Upper lobe of left lung (tissue), 6 donors: ENCODE data around the gene BBS9. TPM values are rescaled to one million over a fixed set of nuclear protein-coding genes. Genes with fewer than 3 reads are reported as not detected.

Source experiments
- ATAC-seq, 2 donors: fragments of 200-7000 bp; cut with Tn5 transposase; one replicate each; pipeline ENCODE4 v1.9.1; 2022; ENCODE audit warnings: mild to moderate bottlenecking in 2 of 2, moderate library complexity in 2 of 2; ENCODE audit not compliant: low FRiP score in 2 of 2
- DNase-seq, 2 donors: peaks; one replicate each; pipeline ENCODE4 v3.0.0-alpha.2; 2019 to 2020
- H3K27ac ChIP-seq, 4 donors: fragments of 200-600 bp; sonication (generic); one replicate each; pipeline ENCODE4 v1.5.1; 2016 to 2019
- H3K27me3 ChIP-seq, 4 donors: fragments of 200-600 bp; sonication (generic); one replicate each; pipeline ENCODE4 v1.5.1; 2017 to 2019
- H3K36me3 ChIP-seq, 4 donors: fragments of 200-600 bp; sonication (generic); one replicate each; pipeline ENCODE4 v1.5.1; 2016 to 2019
- H3K4me1 ChIP-seq, 4 donors: fragments of 200-600 bp; sonication (generic); one replicate each; pipeline ENCODE4 v1.5.1; 2018 to 2019
- H3K4me3 ChIP-seq, 4 donors: fragments of 200-600 bp; sonication (generic); one replicate each; pipeline ENCODE4 v1.5.1; 2017 to 2019; ENCODE audit warnings: mild to moderate bottlenecking in 2 of 4, moderate library complexity in 1 of 4
- H3K9me3 ChIP-seq, 4 donors: fragments of 200-600 bp; sonication (generic); one replicate each; pipeline ENCODE4 v1.5.1; 2018 to 2019
- CTCF ChIP-seq, 6 experiments: fragments of 450-650 bp in 4 of 6; fragments of 200-600 bp in 2 of 6; sonication (generic) in 2 of 6; IDR thresholded peaks; one replicate each; pipeline ENCODE4 v1.5.1; 2016 to 2019; ENCODE audit warnings: antibody characterized with exemption in 6 of 6
- EP300 ChIP-seq, 4 donors: sonication (generic); formaldehyde crosslinking; IDR thresholded peaks; one replicate each; pipeline ENCODE4 v1.5.1; 2017; ENCODE audit warnings: antibody characterized with exemption in 4 of 4, control low read depth in 2 of 4
- POLR2A ChIP-seq, 4 donors: fragments of 450-650 bp; IDR thresholded peaks; one replicate each; pipeline ENCODE4 v1.5.1; 2016 to 2017; ENCODE audit warnings: antibody characterized with exemption in 4 of 4, mild to moderate bottlenecking in 2 of 4
- POLR2AphosphoS5 ChIP-seq, 2 donors: sonication (generic); formaldehyde crosslinking; IDR thresholded peaks; one replicate each; pipeline ENCODE4 v1.5.1; 2017; ENCODE audit warnings: antibody characterized with exemption in 2 of 2
- WGBS, 2 donors: methylation state at CpG; one replicate each; pipeline ENCODE4 v1.1.5; 2017 to 2018; 5-methylcytosine and 5-hydroxymethylcytosine counted together
- total RNA-seq, 6 donors: library from RNA; depleted of rRNA in 4 of 6; stranded (reverse); fragments of >200 nt in 4 of 6; gene quantifications; one replicate each; pipeline versions ENCODE4 v1.1.0 to v1.2.1, GENCODE V29; 2016 to 2021
- donor health status: DM: no; HTN: no; CAD: no; lungs with moderate emphysema.
- donor health status: DM: no; HTN: yes; CAD: no; lungs with severe emphysema.

The BBS9 gene
- total RNA-seq, 6 donors from 2014 or later = 14.5 to 72.3 (median 20.6) TPM

GRCh38 chr7:33412331-33412730 lies 283.0 kb downstream of the BBS9 start:
- Histone ChIP-seq H3K27me3 (no peaks in the 10 kb centered on the region), H3K9me3 (peaks cover 0 to 11% (median 3%) of the 10 kb centered on the region in 4 donors), H3K36me3 (no peaks in the 10 kb centered on the region), H3K4me1 (no peaks in the 10 kb centered on the region), H3K4me3 (no peak overlapping the region), H3K27ac (no peak overlapping the region)
- DNase-seq (no peak), ATAC-seq (no peak)
- TF ChIP-seq EP300 (IDR thresholded peaks at IDR 0.05) (no peak), POLR2A (IDR thresholded peaks at IDR 0.05) (no peak), POLR2AphosphoS5 (IDR thresholded peaks at IDR 0.05) (no peak), CTCF (IDR thresholded peaks at IDR 0.05) (no peak)

GRCh38 chr7:33418251-33418701 lies 288.9 kb downstream of the BBS9 start:
- H3K9me3 ChIP-seq = no peaks in the 10 kb centered on the region
- TF ChIP-seq EP300 (IDR thresholded peaks at IDR 0.05) (no peak), POLR2AphosphoS5 (IDR thresholded peaks at IDR 0.05) (no peak), CTCF (IDR thresholded peaks at IDR 0.05) (no peak), POLR2A (IDR thresholded peaks at IDR 0.05) (no peak)
- no peaks in the 10 kb centered on the region for H3K36me3 ChIP-seq
- H3K27me3 ChIP-seq = no peaks in the 10 kb centered on the region
- WGBS, 2 donors = 78 to 81% methylated on average over 6 of the region's 6 CpGs
- ATAC-seq (no peak), DNase-seq (no peak)
- peaks cover 0 to 3% (median 0%) of the 10 kb centered on the region in 4 donors for H3K4me1 ChIP-seq
- no peak overlapping the region for H3K27ac ChIP-seq
- no peak overlapping the region for H3K4me3 ChIP-seq

- no peaks in the 10 kb centered on the region for H3K36me3 ChIP-seq
- no peak for ATAC-seq
- peaks cover 0 to 3% (median 0%) of the 10 kb centered on the region in 4 donors for H3K4me1 ChIP-seq
- no peak for DNase-seq
- no peaks in the 10 kb centered on the region for H3K9me3 ChIP-seq
- WGBS, 2 donors = 70 to 86% methylated on average over 6 of the region's 6 CpGs
- TF ChIP-seq EP300 (IDR thresholded peaks at IDR 0.05) (no peak), POLR2A (IDR thresholded peaks at IDR 0.05) (no peak), POLR2AphosphoS5 (IDR thresholded peaks at IDR 0.05) (no peak), CTCF (IDR thresholded peaks at IDR 0.05) (no peak)
- no peaks in the 10 kb centered on the region for H3K27me3 ChIP-seq
- H3K27ac ChIP-seq = no peak overlapping the region
- H3K4me3 ChIP-seq = no peak overlapping the region
These were observed 291.1 kb downstream of the BBS9 start for GRCh38 chr7:33420311-33420940.

- H3K9me3 ChIP-seq = no peaks in the 10 kb centered on the region
- H3K27me3 ChIP-seq = no peaks in the 10 kb centered on the region
- no peaks in the 10 kb centered on the region for H3K36me3 ChIP-seq
- DNase-seq (no peak), ATAC-seq (no peak)
- peaks cover 0 to 3% (median 0%) of the 10 kb centered on the region in 4 donors for H3K4me1 ChIP-seq
- no peak overlapping the region for H3K27ac ChIP-seq
- H3K4me3 ChIP-seq = no peak overlapping the region
- WGBS, 2 donors = 46 to 49% methylated on average over 1 of the region's 1 CpG
- TF ChIP-seq CTCF (IDR thresholded peaks at IDR 0.05) (no peak), POLR2A (IDR thresholded peaks at IDR 0.05) (no peak), POLR2AphosphoS5 (IDR thresholded peaks at IDR 0.05) (no peak), EP300 (IDR thresholded peaks at IDR 0.05) (no peak)
These were observed 292.1 kb downstream of the BBS9 start for GRCh38 chr7:33421429-33421828.

- DNase-seq (no peak), ATAC-seq (no peak)
- WGBS, 2 donors = 90 to 97% methylated on average over 2 of the region's 2 CpGs
- no peaks in the 10 kb centered on the region for H3K36me3 ChIP-seq
- TF ChIP-seq POLR2A (IDR thresholded peaks at IDR 0.05) (no peak), EP300 (IDR thresholded peaks at IDR 0.05) (no peak), POLR2AphosphoS5 (IDR thresholded peaks at IDR 0.05) (no peak), CTCF (IDR thresholded peaks at IDR 0.05) (no peak)
- peaks cover 0 to 6% (median 0%) of the 10 kb centered on the region in 4 donors for H3K4me1 ChIP-seq
- H3K27ac ChIP-seq = no peak overlapping the region
- H3K27me3 ChIP-seq = no peaks in the 10 kb centered on the region
- no peak overlapping the region for H3K4me3 ChIP-seq
- no peaks in the 10 kb centered on the region for H3K9me3 ChIP-seq
These were observed 292.8 kb downstream of the BBS9 start for GRCh38 chr7:33422141-33422540.
